GM12878 (cell line): Measurements from ENCODE around the gene C6orf89. TPM values are rescaled to one million over a fixed set of nuclear protein-coding genes. Genes with fewer than 3 reads are reported as not detected.
"Not testable (repeated sequence)": the region's sequence is repeated elsewhere in the genome, so short reads cannot be mapped to it uniquely, and the experiment has no call there.

Experiments
- ATAC-seq: fragments of 200-7000 bp; cut with Tn5 transposase; 3 replicates; pipeline ENCODE4 v1.9.1; 2020; ENCODE audit warnings: mild to moderate bottlenecking, moderate library complexity
- BruUV-seq: library from RNA; stranded (reverse); fragments of 400-500 nt; replicated peaks from 2 replicates; lab custom pipeline; 2021; lab: Mats Ljungman, UMichigan
- CTCF ChIA-PET: fragments of 300-600 bp; sonication (Branson Sonifier 250); formaldehyde crosslinking; extraction: SDS; loops from one replicate; lab custom pipeline; 2021; ENCODE audit warnings: inconsistent platforms; lab: Yijun Ruan, JAX
- POLR2A ChIA-PET: fragments of 350-600 bp; formaldehyde crosslinking; extraction: SDS; loops from one replicate; lab custom pipeline; 2021; ENCODE audit warnings: inconsistent platforms; lab: Charles Lee
- RAD21 ChIA-PET: fragments of 300-600 bp; sonication (Branson Sonifier 250); formaldehyde crosslinking; loops from one replicate; lab custom pipeline; 2023; ENCODE audit warnings: antibody characterized with exemption; ENCODE audit not compliant: unreplicated experiment; lab: Charles Lee
- SMC1A ChIA-PET: fragments of 300-600 bp; sonication (Branson Sonifier 250); formaldehyde crosslinking; loops from one replicate; lab custom pipeline; 2023; ENCODE audit not compliant: unreplicated experiment, uncharacterized antibody; lab: Charles Lee
- DNase-seq: peaks from one replicate; pipeline ENCODE4 v3.0.0-alpha.2; 2011; ENCODE audit warnings: low read depth, low spot score
- FAIRE-seq: peaks from 3 replicates; lab custom pipeline; 2011; peaks lifted over from hg19 to GRCh38; lab: Jason Lieb, UNC
- H2AFZ ChIP-seq: 2 replicates; pipeline ENCODE4 v1.6.0; 2011; ENCODE audit warnings: low read depth, low read length, control low read depth; ENCODE audit not compliant: control insufficient read depth
- H3K27ac ChIP-seq: 2 replicates; pipeline ENCODE4 v1.5.1; 2011; ENCODE audit warnings: control low read depth; ENCODE audit not compliant: control insufficient read depth, insufficient read depth
- H3K27me3 ChIP-seq, 2 experiments: replicated peaks in 1 of 2; 2 replicates each; pipeline versions ENCODE4 v1.6.0 to v1.6.1; 2011; ENCODE audit warnings: low read length in 1 of 2; ENCODE audit not compliant: control insufficient read depth in 2 of 2, insufficient read depth in 2 of 2
- H3K36me3 ChIP-seq, 2 experiments: 2 replicates each; pipeline ENCODE4 v1.5.1; 2011; ENCODE audit warnings: low read length in 1 of 2; ENCODE audit not compliant: control insufficient read depth in 2 of 2, insufficient read depth in 2 of 2
- H3K4me1 ChIP-seq: 2 replicates; pipeline ENCODE4 v1.6.1; 2011; ENCODE audit warnings: mild to moderate bottlenecking, low read length, moderate library complexity, mixed read lengths; ENCODE audit not compliant: control insufficient read depth, insufficient read depth
- H3K4me2 ChIP-seq: 2 replicates; pipeline ENCODE4 v1.6.0; 2011; ENCODE audit warnings: control low read depth; ENCODE audit not compliant: control insufficient read depth, insufficient read depth
- H3K4me3 ChIP-seq: fragments of 200-600 bp; sonication (generic); 2 replicates; pipeline ENCODE4 v1.5.1; 2016
- H3K79me2 ChIP-seq: 2 replicates; pipeline ENCODE4 v1.6.0; 2011; ENCODE audit warnings: low read length; ENCODE audit not compliant: control insufficient read depth, insufficient read depth
- H3K9ac ChIP-seq: 2 replicates; pipeline ENCODE4 v1.8.0; 2011; ENCODE audit warnings: low read length, control low read depth, mixed read lengths; ENCODE audit not compliant: control insufficient read depth, insufficient read depth
- H3K9me3 ChIP-seq: replicated peaks from 3 replicates; pipeline ENCODE4 v1.5.1; 2011; ENCODE audit warnings: mild to moderate bottlenecking, low read length; ENCODE audit not compliant: control insufficient read depth, insufficient read depth
- H4K20me1 ChIP-seq: 2 replicates; pipeline ENCODE4 v1.6.0; 2011; ENCODE audit not compliant: control insufficient read depth, insufficient read depth
- CEBPZ ChIP-seq: fragments of 150-350 bp; IDR thresholded peaks from 2 replicates; pipeline ENCODE4 v1.6.1; 2016; ENCODE audit warnings: low read depth, low read length
- WGBS: methylation state at CpG from one replicate; pipeline ENCODE4 v1.1.6; 2016; ENCODE audit warnings: low lambda C conversion rate; ENCODE audit not compliant: insufficient replicate concordance, insufficient coverage; ENCODE audit errors: missing lambda C conversion rate; 5-methylcytosine and 5-hydroxymethylcytosine counted together
- in situ Hi-C: fragments of 300-500 bp; cut with MboI; formaldehyde crosslinking; loops from 9 replicates; pipeline ENCODE4 v1.14.3; 2018; ENCODE audit warnings: mixed read lengths
- intact Hi-C: fragments of 100-400 bp; cut with micrococcal nuclease; formaldehyde crosslinking; loops from one replicate; pipeline ENCODE4 v1.14.2; 2022; ENCODE audit not compliant: unreplicated experiment
- polyA plus RNA-seq, 11 experiments: library from polyadenylated mRNA; depleted of rRNA in 4 of 11; unstranded in 6 of 11; stranded (reverse) in 5 of 11; fragments of >200 nt; fragmentation: Nextera tagmentation in 4 of 11; fragmentation: Illumina TruSeq in 1 of 11; extraction: Ambion mirVana in 4 of 11; extraction: Trizol in 1 of 11; gene quantifications; 1 replicate in 1 of 11; 2 replicates in 10 of 11; pipeline versions ENCODE4 v1.2.1 to v1.2.3, GENCODE V29; 2011 to 2016; ENCODE audit warnings: inconsistent platforms in 2 of 11, missing spikeins in 2 of 11, low read depth in 1 of 11
- total RNA-seq, 4 experiments: library from RNA; depleted of rRNA in 3 of 4; stranded (reverse); fragments of >200 nt in 3 of 4; fragmentation: Illumina TruSeq in 1 of 4; extraction: Trizol in 1 of 4; gene quantifications; 2 replicates each; pipeline versions ENCODE4 v1.2.1 to v1.2.3, GENCODE V29; 2013 to 2021

C6orf89 gene
- total and polyA plus RNA-seq, 10 of the 15 experiments (the other 5 are each of a cell fraction or from before 2014, with no cell fraction given), result 10.8 to 42.7 (median 28.6) TPM

DNA sequence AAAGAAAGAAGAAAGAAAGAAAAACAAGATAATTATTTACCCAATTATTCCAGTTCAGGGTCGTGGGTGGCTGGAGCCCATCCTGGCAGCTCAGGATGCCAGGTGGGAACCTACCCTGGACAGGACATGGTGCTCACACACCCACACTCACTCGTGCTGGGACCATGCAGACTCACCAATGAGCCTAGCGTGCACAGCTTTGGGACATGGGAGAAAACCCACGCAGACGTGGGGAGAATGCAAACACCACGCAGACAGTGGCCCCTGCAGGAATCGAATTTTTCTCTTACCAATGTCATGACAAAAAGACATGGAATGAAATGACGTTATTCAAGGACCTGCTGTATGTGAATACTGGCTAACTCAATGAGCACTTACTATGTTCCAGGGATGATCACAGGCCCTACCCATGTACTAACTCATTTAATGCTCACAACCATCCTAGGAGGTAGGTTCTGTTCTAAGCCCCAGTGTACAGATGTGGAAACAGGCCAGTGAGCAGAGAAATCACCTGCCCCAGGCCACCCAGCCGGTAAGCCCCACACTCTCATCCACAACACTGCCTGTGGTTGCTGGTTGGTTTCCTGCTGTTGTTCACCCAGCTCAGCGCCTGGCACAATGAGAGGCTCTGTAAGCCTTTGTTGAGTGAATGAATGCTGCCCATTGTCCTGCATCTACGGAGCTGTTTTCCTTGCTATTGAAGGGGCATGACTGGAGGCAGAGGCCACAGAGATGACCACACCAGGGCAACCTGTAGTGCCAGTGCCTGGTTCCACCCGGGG, 62.0 kb downstream of the C6orf89 start (continued):
- no peak for TF ChIP-seq CEBPZ

DNA sequence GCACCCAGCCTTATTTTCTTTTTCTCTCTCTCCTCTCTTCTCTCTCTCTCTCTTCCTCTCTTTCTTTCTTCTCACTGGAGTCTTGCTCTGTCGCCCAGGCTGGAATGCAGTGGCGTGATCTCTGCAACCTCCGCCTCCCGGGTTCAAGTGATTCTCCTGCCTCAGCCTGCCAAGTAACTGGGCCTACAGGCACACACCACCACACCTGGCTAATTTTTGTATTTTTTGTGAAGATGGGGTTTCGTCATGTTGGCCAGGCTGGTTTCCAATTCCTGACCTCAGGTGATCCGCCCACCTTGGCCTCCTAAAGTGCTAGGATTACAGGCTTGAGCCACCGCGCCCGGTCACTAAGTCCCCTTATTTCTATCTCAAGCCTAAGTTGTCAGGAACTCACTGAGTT, 63.3 kb downstream of the C6orf89 start:
- FAIRE-seq, ATAC-seq: not testable (repeated sequence)

More for the DNA sequence above, 63.3 kb downstream of the C6orf89 start:
- H2AFZ ChIP-seq, H3K9me3 ChIP-seq, intact Hi-C loops, H3K9ac ChIP-seq, H3K4me1 ChIP-seq, SMC1A ChIA-PET, H3K27ac ChIP-seq, POLR2A ChIA-PET, H3K36me3 ChIP-seq, H3K4me2 ChIP-seq, DNase-seq, BruUV-seq, H3K27me3 ChIP-seq, RAD21 ChIA-PET, H3K79me2 ChIP-seq, H4K20me1 ChIP-seq, in situ Hi-C loops, H3K4me3 ChIP-seq: not testable (repeated sequence)
- CTCF ChIA-PET, result interaction anchor here (1.2 kb wide), 1 partner anchor 69 kb away, joined by 6 read pairs; no protein-coding TSS in a partner anchor
- WGBS, result 83% methylated on average over 9 of the region's 9 CpGs
